Endothelial cell of umbilical vein (primary cell): ENCODE data around the gene RBMS3. TPM values are rescaled to one million over a fixed set of nuclear protein-coding genes. Genes with fewer than 3 reads are reported as not detected.

ENCODE experiments used
- BruUV-seq: library from RNA; stranded (reverse); fragments of 400-500 nt; replicated peaks from 2 replicates; lab custom pipeline; 2021; lab: Mats Ljungman, UMichigan
- CTCF ChIA-PET: fragments of 300-600, 350-600 bp; sonication (Branson Sonifier 250); formaldehyde crosslinking; loops from one replicate; lab custom pipeline; 2021; ENCODE audit warnings: antibody characterized with exemption, inconsistent platforms; lab: Charles Lee
- POLR2A ChIA-PET: fragments of 300-600, 350-600 bp; sonication (Branson Sonifier 250); formaldehyde crosslinking; loops from one replicate; lab custom pipeline; 2021; ENCODE audit warnings: antibody characterized with exemption, inconsistent platforms; lab: Charles Lee
- DNase-seq: peaks from one replicate; pipeline ENCODE4 v3.0.0-alpha.2; 2011; ENCODE audit warnings: low read depth, low spot score
- FAIRE-seq: peaks from 2 replicates; lab custom pipeline; 2011; peaks lifted over from hg19 to GRCh38; lab: Jason Lieb, UNC
- H2AFZ ChIP-seq: 2 replicates; pipeline ENCODE4 v1.6.0; 2012; ENCODE audit warnings: low read depth, low read length, control low read depth, inconsistent platforms
- H3K27ac ChIP-seq: 2 replicates; pipeline ENCODE4 v1.5.1; 2011; ENCODE audit warnings: low read depth, mild to moderate bottlenecking, control low read depth, low read length, moderate library complexity; ENCODE audit not compliant: insufficient read depth
- H3K27me3 ChIP-seq, 2 experiments: 2 replicates each; pipeline versions ENCODE4 v1.6.0 to v1.6.1; 2011; ENCODE audit warnings: low read length in 2 of 2, mixed read lengths in 1 of 2; ENCODE audit not compliant: control insufficient read depth in 2 of 2, insufficient read depth in 2 of 2
- H3K36me3 ChIP-seq, 2 experiments: 2 replicates in 1 of 2; 3 replicates in 1 of 2; pipeline ENCODE4 v1.5.1; 2011; ENCODE audit warnings: low read length in 2 of 2, mild to moderate bottlenecking in 1 of 2, moderate library complexity in 1 of 2; ENCODE audit not compliant: control insufficient read depth in 2 of 2, insufficient read depth in 2 of 2; ENCODE audit errors: extremely low read depth in 1 of 2
- H3K4me1 ChIP-seq: 3 replicates; pipeline ENCODE4 v1.5.1; 2011; ENCODE audit warnings: mild to moderate bottlenecking, low read length; ENCODE audit not compliant: control insufficient read depth, insufficient read depth; ENCODE audit errors: extremely low read depth
- H3K4me2 ChIP-seq: 2 replicates; pipeline ENCODE4 v1.6.1; 2011; ENCODE audit warnings: low read length, control low read depth, mixed read lengths; ENCODE audit not compliant: insufficient read depth
- H3K4me3 ChIP-seq, 3 experiments: fragments of 200-600 bp in 1 of 3; sonication (generic), shearing (Covaris generic) in 1 of 3; replicated peaks in 1 of 3; 2 replicates each; pipeline ENCODE4 v1.5.1; 2011 to 2016; ENCODE audit warnings: control low read depth in 3 of 3, low read length in 3 of 3, mild to moderate bottlenecking in 2 of 3, inconsistent platforms in 1 of 3, low read depth in 1 of 3, moderate library complexity in 1 of 3; ENCODE audit not compliant: insufficient read depth in 1 of 3
- H3K79me2 ChIP-seq: 2 replicates; pipeline ENCODE4 v1.6.0; 2012; ENCODE audit warnings: low read length, inconsistent platforms; ENCODE audit not compliant: control insufficient read depth, insufficient read depth
- H3K9ac ChIP-seq: replicated peaks from 2 replicates; pipeline ENCODE3; 2011; ENCODE audit warnings: low read length, control low read depth; ENCODE audit not compliant: insufficient read depth; ENCODE audit errors: extremely low read depth
- H3K9me1 ChIP-seq: replicated peaks from 3 replicates; pipeline ENCODE4 v1.6.0; 2011; ENCODE audit warnings: mild to moderate bottlenecking, low read length; ENCODE audit not compliant: control insufficient read depth, insufficient read depth; ENCODE audit errors: extremely low read depth
- H3K9me3 ChIP-seq: replicated peaks from 2 replicates; pipeline ENCODE4 v1.5.1; 2012; ENCODE audit warnings: low read length, inconsistent platforms; ENCODE audit not compliant: control insufficient read depth, insufficient read depth
- H4K20me1 ChIP-seq: replicated peaks from 2 replicates; pipeline ENCODE3; 2011; ENCODE audit warnings: mild to moderate bottlenecking, low read length; ENCODE audit not compliant: control insufficient read depth, insufficient read depth; ENCODE audit errors: extremely low read depth
- CTCF ChIP-seq, 2 donors: IDR thresholded peaks; 1 replicate in 1 of 2; 2 replicates in 1 of 2; pipeline ENCODE4 v1.5.1; 2011; ENCODE audit warnings: low read length in 2 of 2, mild to moderate bottlenecking in 2 of 2, moderate library complexity in 2 of 2, control low read depth in 1 of 2, inconsistent platforms in 1 of 2, low read depth in 1 of 2; ENCODE audit not compliant: insufficient read depth in 1 of 2; ENCODE audit errors: extremely low read depth in 1 of 2
- EZH2 ChIP-seq: IDR thresholded peaks from 2 replicates; pipeline ENCODE4 v1.6.1; 2012; ENCODE audit warnings: borderline replicate concordance, low read depth, mild to moderate bottlenecking, moderate library complexity, low read length, inconsistent platforms; ENCODE audit not compliant: severe bottlenecking
- FOS ChIP-seq: IDR thresholded peaks from 2 replicates; pipeline ENCODE4 v1.6.1; 2011; ENCODE audit warnings: mild to moderate bottlenecking, low read length, moderate library complexity, borderline replicate concordance; ENCODE audit not compliant: insufficient read depth
- GATA2 ChIP-seq: IDR thresholded peaks from 2 replicates; pipeline ENCODE4 v1.7.0; 2011; ENCODE audit warnings: low read depth, mild to moderate bottlenecking, moderate library complexity, mixed read lengths, low read length; ENCODE audit not compliant: insufficient read length, insufficient read depth
- JUN ChIP-seq: IDR thresholded peaks from 2 replicates; pipeline ENCODE4 v1.6.1; 2011; ENCODE audit warnings: borderline replicate concordance, low read depth; ENCODE audit not compliant: insufficient read length, insufficient read depth
- MAX ChIP-seq: IDR thresholded peaks from 2 replicates; pipeline ENCODE4 v1.6.1; 2011; ENCODE audit not compliant: insufficient read depth, insufficient read length
- MYC ChIP-seq: IDR thresholded peaks from one replicate; pipeline ENCODE4 v1.6.1; 2011; ENCODE audit warnings: mild to moderate bottlenecking, low read depth, low read length
- POLR2A ChIP-seq: IDR thresholded peaks from 2 replicates; pipeline ENCODE4 v1.6.1; 2012; ENCODE audit warnings: low read depth, mild to moderate bottlenecking, control low read depth, low read length
- POLR2AphosphoS5 ChIP-seq: IDR thresholded peaks from 2 replicates; pipeline ENCODE4 v1.6.1; 2012; ENCODE audit warnings: low read depth, mild to moderate bottlenecking, control low read depth, low read length, moderate library complexity; ENCODE audit not compliant: insufficient read depth
- dilution Hi-C: fragments of 300-500 bp; cut with MboI; formaldehyde crosslinking; loops from one replicate; pipeline ENCODE4 v1.15.0; 2019; ENCODE audit warnings: low sequenced_read_pairs; ENCODE audit not compliant: extremely low pct_ligation_motif_present
- intact Hi-C: fragments of 100-400 bp; cut with micrococcal nuclease; formaldehyde crosslinking; loops from one replicate; pipeline ENCODE4 v1.10.0; 2022
- polyA plus RNA-seq, 4 experiments: library from polyadenylated mRNA; depleted of rRNA in 3 of 4; stranded (reverse) in 3 of 4; unstranded in 1 of 4; fragments of >200 nt; gene quantifications; 2 replicates each; pipeline versions ENCODE4 v1.2.1 to v1.2.3, GENCODE V29; 2011 to 2012; ENCODE audit warnings: missing spikeins in 1 of 4
- total RNA-seq: library from RNA; stranded (reverse); gene quantifications from 2 replicates; pipeline ENCODE4 v1.2.3, GENCODE V29; 2021

RBMS3 gene
- total and polyA plus RNA-seq, 2 donors (not counting 3 experiments of a cell fraction or from before 2014, with no cell fraction given) = 13.6 to 42.3 TPM

- Histone ChIP-seq H3K9me1 (no peaks in the 10 kb centered on the region), H3K4me3 (no peak overlapping the region), H3K79me2 (no peaks in the 10 kb centered on the region), H2AFZ (no peak overlapping the region), H3K27ac (no peak overlapping the region), H3K27me3 (no peaks in the 10 kb centered on the region), H3K9ac (no peak overlapping the region), H3K9me3 (no peaks in the 10 kb centered on the region), H4K20me1 (no peaks in the 10 kb centered on the region), H3K4me1 (no peaks in the 10 kb centered on the region), H3K36me3 (no peaks in the 10 kb centered on the region), H3K4me2 (no peak overlapping the region)
- intact Hi-C loops (no loop called here), dilution Hi-C loops (no loop called here)
- POLR2A ChIA-PET = no interaction called here
- BruUV-seq = no TSS peak
- no peak for FAIRE-seq
- peak; percentile 7 for DNase-seq
- TF ChIP-seq EZH2 = no peak
- no peak for TF ChIP-seq POLR2A
- TF ChIP-seq MYC = no peak
- no peak for TF ChIP-seq JUN
- no peak for TF ChIP-seq POLR2AphosphoS5
- no peak for TF ChIP-seq FOS
- no peak for TF ChIP-seq MAX
- TF ChIP-seq GATA2 = no peak
- TF ChIP-seq CTCF (IDR thresholded peaks at IDR 0.05; ENCODE audit: extremely low read depth in 1 of 2, insufficient read depth in 1 of 2, low read depth in 1 of 2, low read length in 2 of 2) = no peak
- CTCF ChIA-PET = interaction anchor here (1.2 kb wide), 1 partner anchor 11 kb away, joined by 3 read pairs; no protein-coding TSS in a partner anchor
These were observed 590.2 kb downstream of the RBMS3 start for GRCh38 chr3:29871087-29871486.
